ENCODE results near the gene CYB561D1.

- TF ChIP-seq POLR2A (IDR thresholded peaks at IDR 0.05; ENCODE audit: low read depth, low read length): no peak
- no peak for TF ChIP-seq POLR2AphosphoS5 (IDR thresholded peaks at IDR 0.05; ENCODE audit: low read depth, low read length)
- no peak for TF ChIP-seq TAF1 (IDR thresholded peaks at IDR 0.05; ENCODE audit: borderline replicate concordance, low read depth, low read length)
These were observed 37.5 kb downstream of the CYB561D1 start for GRCh38 chr1:109531380-109531779.

All from GM12892 (cell line).